Measurements from ENCODE around the gene SLIT3. TPM values are rescaled to one million over a fixed set of nuclear protein-coding genes. Genes with fewer than 3 reads are reported as not detected.
"Not testable (repeated sequence)": the region's sequence is repeated elsewhere in the genome, so short reads cannot be mapped to it uniquely, and the experiment has no call there.

The SLIT3 gene
- total RNA-seq, 1 experiment from 2014 or later = 0.92 TPM

DNA sequence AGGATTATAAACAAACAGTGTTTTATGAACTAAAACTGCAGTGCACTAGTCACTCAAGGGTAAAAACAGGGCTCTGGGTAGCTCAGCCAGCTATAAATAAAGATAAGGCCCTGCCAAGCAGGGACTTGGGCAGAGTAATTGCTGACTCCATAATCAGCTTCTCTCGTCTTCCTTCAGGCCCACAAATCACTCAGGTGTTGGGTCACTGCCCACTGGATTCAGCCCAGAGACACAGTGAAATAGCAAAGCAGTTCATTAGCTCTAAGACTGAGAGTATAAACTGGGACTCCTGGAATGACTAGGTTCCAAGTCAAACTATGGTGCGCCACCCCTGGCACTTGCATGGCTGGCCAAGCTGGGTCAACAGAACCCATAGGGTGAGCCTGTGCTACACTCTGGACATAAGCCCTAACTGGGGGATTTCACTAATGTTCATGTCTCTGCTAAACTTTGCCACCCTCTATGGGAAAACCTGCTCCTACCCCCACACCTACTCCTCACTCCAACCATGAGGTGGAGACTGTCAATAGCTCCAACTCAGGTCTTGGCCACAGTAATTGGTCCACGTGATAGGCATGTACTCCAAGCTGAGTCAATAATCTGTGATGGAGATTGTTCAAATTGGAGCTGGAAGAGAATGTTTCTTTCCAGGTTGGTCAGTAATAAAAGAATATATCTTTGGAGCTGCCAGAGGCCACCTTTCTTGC, 158.5 kb downstream of the SLIT3 start:
- H2AK5ac ChIP-seq (ENCODE audit: insufficient read length, low read length) = no peak overlapping the region
- Mint-ChIP-seq H3K27me3 (ENCODE audit: low read depth) (peaks cover 4% of the 10 kb centered on the region), H3K4me3 (no peak overlapping the region), H3K9me3 (no peaks in the 10 kb centered on the region), H3K27ac (no peak overlapping the region), H3K4me1 (peaks cover under 1% of the 10 kb centered on the region in 2 experiments; a peak in 2 of 4 replicates), H3K36me3 (ENCODE audit: insufficient read depth in 1 of 3, low read depth in 3 of 3) (no peaks in the 10 kb centered on the region)
- H2BK120ac ChIP-seq (ENCODE audit: low read depth, low read length, poor library complexity, severe bottlenecking) = no peak overlapping the region
- no peak overlapping the region for H3K27ac ChIP-seq (ENCODE audit: insufficient read length, low read depth, low read length)
- H4K5ac ChIP-seq (ENCODE audit: insufficient read length, low read depth, low read length) = no peak overlapping the region
- no peak overlapping the region for H2BK20ac ChIP-seq (ENCODE audit: low read depth, low read length, poor library complexity, severe bottlenecking)
- no peak overlapping the region for H3T11ph ChIP-seq (ENCODE audit: low read length)
- no peak overlapping the region for H4K91ac ChIP-seq (ENCODE audit: insufficient read length, low read depth, low read length)
- no peaks in the 10 kb centered on the region for H4K20me1 ChIP-seq (ENCODE audit: control insufficient read depth, insufficient read depth, insufficient read length)
- no peak overlapping the region for H3K4ac ChIP-seq (ENCODE audit: low read depth, low read length)
- DNase-seq = no peak
- H3K9me3 ChIP-seq (ENCODE audit: control insufficient read depth, low read depth, low read length) = no peaks in the 10 kb centered on the region
- no peak overlapping the region for H3K56ac ChIP-seq (ENCODE audit: insufficient read length, low read depth, low read length)
- no peak overlapping the region for H3K14ac ChIP-seq (ENCODE audit: insufficient read depth, low read length)
- H3K23me2 ChIP-seq (ENCODE audit: insufficient read length, low read depth, low read length, poor library complexity, severe bottlenecking) = no peaks in the 10 kb centered on the region
- WGBS (ENCODE audit: extremely low coverage, insufficient read length, low lambda C conversion rate) = no CpG with 5 or more reads among the region's 3 CpGs
- no peak overlapping the region for H3K23ac ChIP-seq (ENCODE audit: insufficient read length, low read depth, low read length)
- no peak overlapping the region for H3K18ac ChIP-seq (ENCODE audit: insufficient read length, low read depth, low read length)
- TF ChIP-seq, protein P1, sequence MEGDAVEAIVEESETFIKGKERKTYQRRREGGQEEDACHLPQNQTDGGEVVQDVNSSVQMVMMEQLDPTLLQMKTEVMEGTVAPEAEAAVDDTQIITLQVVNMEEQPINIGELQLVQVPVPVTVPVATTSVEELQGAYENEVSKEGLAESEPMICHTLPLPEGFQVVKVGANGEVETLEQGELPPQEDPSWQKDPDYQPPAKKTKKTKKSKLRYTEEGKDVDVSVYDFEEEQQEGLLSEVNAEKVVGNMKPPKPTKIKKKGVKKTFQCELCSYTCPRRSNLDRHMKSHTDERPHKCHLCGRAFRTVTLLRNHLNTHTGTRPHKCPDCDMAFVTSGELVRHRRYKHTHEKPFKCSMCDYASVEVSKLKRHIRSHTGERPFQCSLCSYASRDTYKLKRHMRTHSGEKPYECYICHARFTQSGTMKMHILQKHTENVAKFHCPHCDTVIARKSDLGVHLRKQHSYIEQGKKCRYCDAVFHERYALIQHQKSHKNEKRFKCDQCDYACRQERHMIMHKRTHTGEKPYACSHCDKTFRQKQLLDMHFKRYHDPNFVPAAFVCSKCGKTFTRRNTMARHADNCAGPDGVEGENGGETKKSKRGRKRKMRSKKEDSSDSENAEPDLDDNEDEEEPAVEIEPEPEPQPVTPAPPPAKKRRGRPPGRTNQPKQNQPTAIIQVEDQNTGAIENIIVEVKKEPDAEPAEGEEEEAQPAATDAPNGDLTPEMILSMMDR (conservative IDR thresholded peaks at IDR 0.05) = no peak
- no peak overlapping the region for H3K4me2 ChIP-seq (ENCODE audit: insufficient read depth, insufficient read length, low read length)
- H3K9ac ChIP-seq (ENCODE audit: extremely low read depth, insufficient read length, low read length) = no peak overlapping the region
- H3K4me1 ChIP-seq (ENCODE audit: insufficient read depth, low read length) = no peaks in the 10 kb centered on the region
- no peak overlapping the region for H2BK12ac ChIP-seq (ENCODE audit: insufficient read length, low read depth, low read length)
- H4K8ac ChIP-seq (replicated peaks; ENCODE audit: insufficient read length, low read depth, low read length) = no peak overlapping the region
- no peak overlapping the region for H2BK5ac ChIP-seq (ENCODE audit: insufficient read length, low read length)
- no peak overlapping the region for H2BK15ac ChIP-seq (ENCODE audit: low read depth, low read length)
- H3K79me2 ChIP-seq (ENCODE audit: insufficient read depth, low read length) = no peaks in the 10 kb centered on the region
- H2AFZ ChIP-seq (ENCODE audit: low read length) = no peak overlapping the region
- H3K79me1 ChIP-seq (ENCODE audit: insufficient read depth, low read depth, low read length, poor library complexity, severe bottlenecking) = no peaks in the 10 kb centered on the region
- H3K27me3 ChIP-seq (ENCODE audit: insufficient read depth, low read length) = no peaks in the 10 kb centered on the region

DNA sequence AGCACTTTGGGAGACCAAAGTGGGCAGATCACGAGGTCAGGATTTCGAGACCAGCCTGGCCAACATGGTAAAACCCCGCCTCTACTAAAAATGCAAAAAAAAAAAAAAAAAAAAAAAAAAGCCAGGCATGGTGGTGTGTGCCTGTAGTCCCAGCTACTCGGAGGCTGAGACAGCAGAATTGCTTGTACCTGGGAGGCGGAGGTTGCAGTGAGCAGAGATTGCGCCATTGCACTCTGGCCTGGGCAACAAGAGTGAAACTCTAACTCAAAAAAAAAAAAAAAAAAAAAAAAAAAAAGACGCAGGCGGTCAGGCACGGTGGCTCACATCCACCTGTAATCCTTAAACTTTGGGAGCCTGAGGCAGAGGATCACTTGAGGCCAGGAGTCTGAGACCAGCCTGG, 160.7 kb downstream of the SLIT3 start:
- H4K8ac ChIP-seq (replicated peaks; ENCODE audit: insufficient read length, low read depth, low read length); H3K4ac ChIP-seq (ENCODE audit: low read depth, low read length); H3K9ac ChIP-seq (ENCODE audit: extremely low read depth, insufficient read length, low read length); DNase-seq; H2BK15ac ChIP-seq (ENCODE audit: low read depth, low read length); H3K4me1 ChIP-seq (ENCODE audit: insufficient read depth, low read length); H2BK20ac ChIP-seq (ENCODE audit: low read depth, low read length, poor library complexity, severe bottlenecking); H3K79me1 ChIP-seq (ENCODE audit: insufficient read depth, low read depth, low read length, poor library complexity, severe bottlenecking); H2BK12ac ChIP-seq (ENCODE audit: insufficient read length, low read depth, low read length); H4K5ac ChIP-seq (ENCODE audit: insufficient read length, low read depth, low read length); H4K91ac ChIP-seq (ENCODE audit: insufficient read length, low read depth, low read length); H3K23me2 ChIP-seq (ENCODE audit: insufficient read length, low read depth, low read length, poor library complexity, severe bottlenecking); H2BK5ac ChIP-seq (ENCODE audit: insufficient read length, low read length); H3K4me3 Mint-ChIP-seq; H3K18ac ChIP-seq (ENCODE audit: insufficient read length, low read depth, low read length); H3T11ph ChIP-seq (ENCODE audit: low read length); H3K27me3 ChIP-seq (ENCODE audit: insufficient read depth, low read length); H3K36me3 Mint-ChIP-seq (ENCODE audit: insufficient read depth in 1 of 3, low read depth in 3 of 3); H3K4me1 Mint-ChIP-seq; H2BK120ac ChIP-seq (ENCODE audit: low read depth, low read length, poor library complexity, severe bottlenecking); H3K9me3 ChIP-seq (ENCODE audit: control insufficient read depth, low read depth, low read length); H2AK5ac ChIP-seq (ENCODE audit: insufficient read length, low read length); H4K20me1 ChIP-seq (ENCODE audit: control insufficient read depth, insufficient read depth, insufficient read length); H3K4me2 ChIP-seq (ENCODE audit: insufficient read depth, insufficient read length, low read length); H3K79me2 ChIP-seq (ENCODE audit: insufficient read depth, low read length); H3K56ac ChIP-seq (ENCODE audit: insufficient read length, low read depth, low read length); H3K14ac ChIP-seq (ENCODE audit: insufficient read depth, low read length); H3K9me3 Mint-ChIP-seq; H3K27me3 Mint-ChIP-seq (ENCODE audit: low read depth); H3K27ac Mint-ChIP-seq; H2AFZ ChIP-seq (ENCODE audit: low read length); H3K27ac ChIP-seq (ENCODE audit: insufficient read length, low read depth, low read length); H3K23ac ChIP-seq (ENCODE audit: insufficient read length, low read depth, low read length): not testable (repeated sequence)
- WGBS (ENCODE audit: extremely low coverage, insufficient read length, low lambda C conversion rate) = no CpG with 5 or more reads among the region's 9 CpGs
